Astrocyte (in vitro differentiated cells and primary cell): ENCODE data around the gene ANKRD11. TPM values are rescaled to one million over a fixed set of nuclear protein-coding genes. Genes with fewer than 3 reads are reported as not detected.

Experiments
- DNase-seq: peaks from one replicate; pipeline ENCODE4 v3.0.0-alpha.2; 2010; ENCODE audit warnings: low read depth
- FAIRE-seq: peaks from 2 replicates; lab custom pipeline; 2011; peaks lifted over from hg19 to GRCh38; lab: Jason Lieb, UNC
- H2AFZ ChIP-seq: 2 replicates; pipeline ENCODE4 v1.6.0; 2012; ENCODE audit warnings: low read depth, low read length, inconsistent platforms
- H3K27ac ChIP-seq: 2 replicates; pipeline ENCODE4 v1.5.1; 2011; ENCODE audit warnings: low read depth, low read length, inconsistent platforms
- H3K27me3 ChIP-seq: 2 replicates; pipeline ENCODE4 v1.6.0; 2011; ENCODE audit warnings: low read length, inconsistent platforms; ENCODE audit not compliant: insufficient read depth
- H3K36me3 ChIP-seq: 2 replicates; pipeline ENCODE4 v1.5.1; 2011; ENCODE audit warnings: low read length, inconsistent platforms; ENCODE audit not compliant: insufficient read depth
- H3K4me1 ChIP-seq: 2 replicates; pipeline ENCODE4 v1.5.1; 2011; ENCODE audit warnings: low read length, inconsistent platforms; ENCODE audit not compliant: insufficient read depth
- H3K4me2 ChIP-seq: 2 replicates; pipeline ENCODE4 v1.6.0; 2012; ENCODE audit warnings: low read length, inconsistent platforms
- H3K4me3 ChIP-seq: 2 replicates; pipeline ENCODE4 v1.5.1; 2011; ENCODE audit warnings: low read depth, mild to moderate bottlenecking, low read length, inconsistent platforms; ENCODE audit not compliant: insufficient read depth
- H3K79me2 ChIP-seq: 2 replicates; pipeline ENCODE4 v1.6.0; 2012; ENCODE audit warnings: mild to moderate bottlenecking, low read length, inconsistent platforms; ENCODE audit not compliant: insufficient read depth
- H3K9ac ChIP-seq: 2 replicates; pipeline ENCODE4 v1.6.0; 2012; ENCODE audit warnings: mild to moderate bottlenecking, low read length, inconsistent platforms
- H3K9me3 ChIP-seq: 2 replicates; pipeline ENCODE4 v1.5.1; 2012; ENCODE audit warnings: low read depth, mild to moderate bottlenecking, low read length, inconsistent platforms; ENCODE audit not compliant: insufficient read depth
- H4K20me1 ChIP-seq: 2 replicates; pipeline ENCODE4 v1.6.0; 2012; ENCODE audit warnings: low read length, inconsistent platforms; ENCODE audit not compliant: insufficient read depth
- H3K27ac Mint-ChIP-seq: one replicate; pipeline ENCODE4 v1.8.0; 2021; ENCODE audit warnings: mild to moderate bottlenecking, mixed read lengths; ENCODE audit not compliant: unreplicated experiment
- H3K27me3 Mint-ChIP-seq: one replicate; pipeline ENCODE4 v1.8.0; 2021; ENCODE audit warnings: low read depth, mixed read lengths; ENCODE audit not compliant: unreplicated experiment
- H3K36me3 Mint-ChIP-seq: one replicate; pipeline ENCODE4 v1.8.0; 2021; ENCODE audit warnings: low read depth, mixed read lengths; ENCODE audit not compliant: unreplicated experiment
- H3K4me1 Mint-ChIP-seq: one replicate; pipeline ENCODE4 v1.8.0; 2021; ENCODE audit warnings: low read depth, mixed read lengths; ENCODE audit not compliant: unreplicated experiment
- H3K4me3 Mint-ChIP-seq: one replicate; pipeline ENCODE4 v1.8.0; 2021; ENCODE audit warnings: mild to moderate bottlenecking, moderate library complexity, mixed read lengths; ENCODE audit not compliant: unreplicated experiment
- H3K9me3 Mint-ChIP-seq: one replicate; pipeline ENCODE4 v1.8.0; 2021; ENCODE audit warnings: mild to moderate bottlenecking, mixed read lengths; ENCODE audit not compliant: unreplicated experiment
- CTCF ChIP-seq: IDR thresholded peaks from 2 replicates; pipeline ENCODE4 v1.5.1; 2011; ENCODE audit warnings: low read depth, mild to moderate bottlenecking, inconsistent platforms, low read length, moderate library complexity; ENCODE audit not compliant: insufficient read depth
- EZH2 ChIP-seq: IDR thresholded peaks from 2 replicates; pipeline ENCODE4 v1.6.1; 2012; ENCODE audit warnings: mild to moderate bottlenecking, low read length, inconsistent platforms; ENCODE audit not compliant: insufficient read depth
- total RNA-seq: library from RNA; stranded (reverse); gene quantifications from 2 replicates; pipeline ENCODE4 v1.2.1, GENCODE V29; 2021

ANKRD11 gene
- total RNA-seq, 1 donor from 2014 or later, result 213 TPM

DNA sequence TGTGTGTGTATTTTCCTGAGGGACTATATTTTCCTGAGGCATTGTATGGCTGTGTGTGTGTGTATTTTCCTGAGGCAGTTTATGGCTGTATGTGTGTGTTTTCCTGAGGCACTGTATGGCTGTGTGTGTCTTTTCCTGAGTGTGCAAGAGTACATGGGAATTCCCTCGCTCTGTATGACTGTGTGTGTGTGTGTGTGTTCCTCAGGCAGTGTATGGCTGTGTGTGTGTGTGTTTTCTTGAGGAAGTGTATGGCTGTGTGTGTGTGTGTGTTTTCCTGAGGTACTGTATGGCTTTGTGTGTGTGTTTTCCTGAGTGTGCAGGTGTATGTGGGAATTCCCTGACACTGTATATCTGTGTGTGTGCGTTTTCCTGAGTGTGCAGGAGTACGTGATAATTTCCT is 268.8 kb downstream of the ANKRD11 start:
- peaks cover 15% of the 10 kb centered on the region for H3K9me3 ChIP-seq
- Mint-ChIP-seq H3K4me3 (no peak overlapping the region), H3K36me3 (peaks cover 37% of the 10 kb centered on the region), H3K27ac (no peak overlapping the region), H3K9me3 (peaks cover 9% of the 10 kb centered on the region), H3K27me3 (no peaks in the 10 kb centered on the region), H3K4me1 (peaks cover under 1% of the 10 kb centered on the region)
- peaks cover 8% of the 10 kb centered on the region for H3K4me1 ChIP-seq
- H3K27me3 ChIP-seq, result no peaks in the 10 kb centered on the region
- peaks cover 30% of the 10 kb centered on the region for H3K36me3 ChIP-seq
- TF ChIP-seq CTCF (no peak), EZH2 (no peak)
- H3K4me2 ChIP-seq, result no peak overlapping the region
- H2AFZ ChIP-seq, result no peak overlapping the region
- FAIRE-seq, result no peak
- H3K4me3 ChIP-seq, result no peak overlapping the region
- H3K27ac ChIP-seq, result no peak overlapping the region
- H3K9ac ChIP-seq, result no peak overlapping the region
- DNase-seq, result no peak
- H4K20me1 ChIP-seq, result peaks cover 19% of the 10 kb centered on the region
- H3K79me2 ChIP-seq, result peaks cover 36% of the 10 kb centered on the region

DNA sequence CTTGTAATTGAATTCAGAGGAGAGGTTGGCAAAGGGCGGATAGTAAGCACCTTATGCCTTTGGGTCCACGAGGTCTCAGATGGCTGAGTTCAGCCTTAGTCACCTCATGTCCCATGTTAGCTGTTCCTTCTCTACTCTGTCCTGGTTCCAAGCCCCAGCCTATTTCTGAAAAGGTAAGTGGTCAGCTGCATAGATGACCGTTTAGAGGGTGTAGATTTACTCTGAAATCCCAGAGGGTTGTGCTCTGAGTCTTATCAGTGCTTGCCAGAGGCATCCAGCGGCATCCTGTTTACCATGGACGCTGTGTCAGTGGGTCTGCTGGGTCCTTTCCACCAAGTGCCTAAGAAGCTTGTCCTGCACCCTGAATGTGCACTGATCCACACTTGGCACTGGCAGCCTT is 271.0 kb downstream of the ANKRD11 start:
- H3K27ac Mint-ChIP-seq, result no peak overlapping the region
- FAIRE-seq (no peak), DNase-seq (no peak)
- peaks cover 18% of the 10 kb centered on the region for H3K36me3 Mint-ChIP-seq
- Histone ChIP-seq H2AFZ (no peak overlapping the region), H3K4me3 (no peak overlapping the region), H4K20me1 (peaks cover 19% of the 10 kb centered on the region), H3K4me2 (peak overlapping the region; percentile 13), H3K79me2 (peaks cover 36% of the 10 kb centered on the region), H3K4me1 (peaks cover 13% of the 10 kb centered on the region), H3K9me3 (peaks cover 3% of the 10 kb centered on the region), H3K9ac (no peak overlapping the region), H3K27ac (no peak overlapping the region), H3K36me3 (peaks cover 20% of the 10 kb centered on the region), H3K27me3 (no peaks in the 10 kb centered on the region)
- peak overlapping the region; percentile 91 for H3K4me3 Mint-ChIP-seq
- no peaks in the 10 kb centered on the region for H3K27me3 Mint-ChIP-seq
- no peak for TF ChIP-seq EZH2
- no peak for TF ChIP-seq CTCF
- H3K9me3 Mint-ChIP-seq, result no peaks in the 10 kb centered on the region
- H3K4me1 Mint-ChIP-seq, result peaks cover 5% of the 10 kb centered on the region

Other genes with a start within 250 kb of the ANKRD11 start
- 86.5 and 96.1 TPM in 2 replicates for gene SPG7, start 17.8 kb upstream of the ANKRD11 start, total RNA-seq
- 1,200 and 1,239 TPM in 2 replicates for gene RPL13, start 70.1 kb upstream of the ANKRD11 start, total RNA-seq
- 6.7 and 7.5 TPM in 2 replicates for gene CPNE7, start 85.2 kb upstream of the ANKRD11 start, total RNA-seq
- gene DPEP1, start 123.1 kb upstream of the ANKRD11 start, total RNA-seq, result 0.11 and 0.22 TPM in 2 replicates
- 84.2 and 85.7 TPM in 2 replicates for gene CHMP1A, start 167.1 kb upstream of the ANKRD11 start, total RNA-seq
- gene SPATA33, start 167.3 kb upstream of the ANKRD11 start, total RNA-seq, result 11.8 and 12.3 TPM in 2 replicates
- gene CDK10, start 196.1 kb upstream of the ANKRD11 start, total RNA-seq, result 40.5 and 41.7 TPM in 2 replicates
- 9.8 and 10.8 TPM in 2 replicates for gene SPATA2L, start 211.1 kb upstream of the ANKRD11 start, total RNA-seq
- gene VPS9D1, start 230.3 kb upstream of the ANKRD11 start, total RNA-seq, result 11.3 and 12.4 TPM in 2 replicates
- 21.6 and 22.2 TPM in 2 replicates for gene ZNF276, start 231.0 kb upstream of the ANKRD11 start, total RNA-seq